HEK293T (cell line): ENCODE results near the gene NLRP7.
"Not testable (repeated sequence)": the region's sequence is repeated elsewhere in the genome, so short reads cannot be mapped to it uniquely, and the experiment has no call there.

Source experiments
- BHLHE40 ChIP-seq: fragments of 450-650 bp; IDR thresholded peaks from 2 replicates; pipeline ENCODE4 v1.6.1; 2016; ENCODE audit warnings: mild to moderate bottlenecking, moderate library complexity, borderline replicate concordance
- CTBP1 ChIP-seq: fragments of 450-650 bp; IDR thresholded peaks from 2 replicates; pipeline ENCODE4 v1.6.1; 2016; ENCODE audit warnings: borderline replicate concordance
- FOXA1 ChIP-seq: fragments of 450-650 bp; IDR thresholded peaks from 2 replicates; pipeline ENCODE4 v1.6.1; 2016; ENCODE audit warnings: mild to moderate bottlenecking
- SP1 ChIP-seq: fragments of 450-650 bp; IDR thresholded peaks from 2 replicates; pipeline ENCODE4 v1.6.1; 2017

DNA sequence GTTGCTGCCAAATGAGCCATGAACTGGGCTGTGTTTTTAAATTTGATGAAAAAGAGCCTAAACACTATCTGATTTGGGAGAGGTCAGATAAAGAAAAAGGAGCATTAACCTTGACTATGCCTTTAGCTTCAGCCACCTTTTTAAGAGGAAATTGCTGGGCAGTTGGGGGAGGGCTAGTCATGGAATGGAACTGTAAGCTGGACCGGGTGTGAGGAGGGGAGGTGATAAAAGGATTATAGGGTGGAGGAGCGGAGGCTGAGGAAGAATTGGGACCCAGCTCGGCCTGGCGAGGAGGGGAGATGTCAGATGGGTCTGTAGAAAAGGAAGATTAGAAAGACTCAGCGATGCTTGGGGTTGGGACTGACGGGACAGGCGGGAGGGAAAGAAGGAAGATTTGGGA is 48.6 kb downstream of the NLRP7 start:
- not testable (repeated sequence) for TF ChIP-seq BHLHE40, SP1, FOXA1, CTBP1
